Adrenal gland (tissue), 5 donors: ENCODE data around the gene ZMAT5.

ENCODE experiments used
- POLR2A ChIP-seq, 2 donors: fragments of 450-650 bp; IDR thresholded peaks; one replicate each; pipeline ENCODE4 v1.6.1; 2017; ENCODE audit warnings: antibody characterized with exemption in 2 of 2, mild to moderate bottlenecking in 2 of 2, moderate library complexity in 1 of 2
- TF ChIP-seq, protein P1 (sequence below), 6 experiments: fragments of 450-650 bp in 4 of 6; fragments of 200-600 bp in 2 of 6; sonication (generic) in 1 of 6; IDR thresholded peaks; 1 replicate in 5 of 6; 2 replicates in 1 of 6; pipeline versions ENCODE4 v1.5.1 to v1.8.0; 2016 to 2021; ENCODE audit warnings: antibody characterized with exemption in 6 of 6, mild to moderate bottlenecking in 2 of 6, moderate library complexity in 1 of 6
- donor health status: DM: no; HTN: no; CAD: no.

DNA sequence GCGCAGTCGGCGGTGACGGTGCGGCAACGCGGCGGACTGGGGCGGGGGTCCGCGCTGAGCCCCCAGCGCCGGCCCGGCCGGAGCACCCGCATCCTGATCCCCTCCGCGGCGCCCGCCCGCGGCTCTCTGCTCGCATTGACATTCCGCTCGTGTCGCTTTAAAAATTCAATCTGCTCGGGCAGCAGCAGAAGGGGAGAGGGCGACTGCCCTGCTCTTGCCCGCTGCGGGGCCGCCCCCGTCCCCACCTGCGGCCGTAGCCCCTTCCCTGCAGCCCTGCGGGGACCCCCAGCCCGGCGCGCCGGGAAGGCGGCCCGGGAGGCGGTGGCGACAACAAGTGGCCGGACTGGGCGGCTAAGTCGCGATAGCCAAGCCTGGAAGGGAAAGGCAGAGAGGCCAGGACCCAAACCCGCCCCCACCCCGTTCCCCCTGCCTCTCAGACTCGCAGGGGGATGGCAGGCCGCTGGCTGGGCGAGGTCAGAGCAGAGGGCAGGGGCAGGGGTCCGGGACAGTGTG lies 45.9 kb downstream of the ZMAT5 start:
- TF ChIP-seq, protein P1, sequence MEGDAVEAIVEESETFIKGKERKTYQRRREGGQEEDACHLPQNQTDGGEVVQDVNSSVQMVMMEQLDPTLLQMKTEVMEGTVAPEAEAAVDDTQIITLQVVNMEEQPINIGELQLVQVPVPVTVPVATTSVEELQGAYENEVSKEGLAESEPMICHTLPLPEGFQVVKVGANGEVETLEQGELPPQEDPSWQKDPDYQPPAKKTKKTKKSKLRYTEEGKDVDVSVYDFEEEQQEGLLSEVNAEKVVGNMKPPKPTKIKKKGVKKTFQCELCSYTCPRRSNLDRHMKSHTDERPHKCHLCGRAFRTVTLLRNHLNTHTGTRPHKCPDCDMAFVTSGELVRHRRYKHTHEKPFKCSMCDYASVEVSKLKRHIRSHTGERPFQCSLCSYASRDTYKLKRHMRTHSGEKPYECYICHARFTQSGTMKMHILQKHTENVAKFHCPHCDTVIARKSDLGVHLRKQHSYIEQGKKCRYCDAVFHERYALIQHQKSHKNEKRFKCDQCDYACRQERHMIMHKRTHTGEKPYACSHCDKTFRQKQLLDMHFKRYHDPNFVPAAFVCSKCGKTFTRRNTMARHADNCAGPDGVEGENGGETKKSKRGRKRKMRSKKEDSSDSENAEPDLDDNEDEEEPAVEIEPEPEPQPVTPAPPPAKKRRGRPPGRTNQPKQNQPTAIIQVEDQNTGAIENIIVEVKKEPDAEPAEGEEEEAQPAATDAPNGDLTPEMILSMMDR (IDR thresholded peaks at IDR 0.05) = no peak
- no peak for TF ChIP-seq POLR2A (IDR thresholded peaks at IDR 0.05)
